Thyroid gland (tissue), 4 donors: ENCODE measurements around the gene WDR90.

Experiments used
- POLR2A ChIP-seq, 2 donors: fragments of 450-650 bp; IDR thresholded peaks; one replicate each; pipeline ENCODE4 v1.6.1; 2017; ENCODE audit warnings: antibody characterized with exemption in 2 of 2, mild to moderate bottlenecking in 2 of 2, moderate library complexity in 1 of 2
- TF ChIP-seq, protein P1 (sequence below), 6 experiments: fragments of 200-600 bp in 3 of 6; fragments of 450-650 bp in 3 of 6; sonication (generic) in 3 of 6; IDR thresholded peaks; one replicate each; pipeline ENCODE4 v1.5.1; 2016 to 2019; ENCODE audit warnings: antibody characterized with exemption in 6 of 6, mild to moderate bottlenecking in 2 of 6, inconsistent platforms in 1 of 6, moderate library complexity in 1 of 6

DNA sequence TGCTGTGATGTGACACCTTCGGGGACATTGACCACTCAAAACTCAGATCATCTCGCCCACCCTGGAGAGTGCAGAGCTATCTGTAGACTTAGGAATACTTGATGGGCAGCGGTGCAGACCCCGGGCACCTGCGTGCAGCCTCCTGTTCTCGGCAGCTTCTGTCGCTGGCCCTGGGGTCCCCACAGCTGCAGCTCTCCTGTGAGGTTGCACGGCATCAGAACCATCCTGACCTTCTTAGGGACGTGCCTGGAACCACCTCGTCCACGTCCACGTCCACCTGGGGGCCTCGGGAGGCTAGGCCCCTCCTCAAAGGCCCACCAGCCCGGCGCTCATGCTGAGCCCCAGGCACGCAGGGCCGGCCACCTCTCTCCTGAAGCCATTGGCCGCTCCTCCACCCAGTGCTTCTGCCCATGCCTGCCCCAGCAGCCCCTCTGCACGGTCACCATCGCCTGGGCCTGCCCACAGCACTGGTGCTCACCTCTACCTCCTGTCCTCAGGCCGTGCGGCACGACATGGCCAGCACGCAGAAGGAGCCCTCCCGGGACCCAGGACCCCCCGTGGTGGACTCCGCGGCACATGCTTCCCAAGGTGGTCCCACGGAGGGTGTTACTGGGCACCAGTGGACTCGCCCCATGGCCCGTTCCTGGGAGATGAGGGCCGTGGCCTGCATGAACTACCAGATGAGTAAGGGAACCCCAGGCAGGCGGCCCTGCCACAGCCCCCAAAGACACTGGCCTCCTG lies 20.7 kb upstream of the WDR90 start:
- TF ChIP-seq, protein P1, sequence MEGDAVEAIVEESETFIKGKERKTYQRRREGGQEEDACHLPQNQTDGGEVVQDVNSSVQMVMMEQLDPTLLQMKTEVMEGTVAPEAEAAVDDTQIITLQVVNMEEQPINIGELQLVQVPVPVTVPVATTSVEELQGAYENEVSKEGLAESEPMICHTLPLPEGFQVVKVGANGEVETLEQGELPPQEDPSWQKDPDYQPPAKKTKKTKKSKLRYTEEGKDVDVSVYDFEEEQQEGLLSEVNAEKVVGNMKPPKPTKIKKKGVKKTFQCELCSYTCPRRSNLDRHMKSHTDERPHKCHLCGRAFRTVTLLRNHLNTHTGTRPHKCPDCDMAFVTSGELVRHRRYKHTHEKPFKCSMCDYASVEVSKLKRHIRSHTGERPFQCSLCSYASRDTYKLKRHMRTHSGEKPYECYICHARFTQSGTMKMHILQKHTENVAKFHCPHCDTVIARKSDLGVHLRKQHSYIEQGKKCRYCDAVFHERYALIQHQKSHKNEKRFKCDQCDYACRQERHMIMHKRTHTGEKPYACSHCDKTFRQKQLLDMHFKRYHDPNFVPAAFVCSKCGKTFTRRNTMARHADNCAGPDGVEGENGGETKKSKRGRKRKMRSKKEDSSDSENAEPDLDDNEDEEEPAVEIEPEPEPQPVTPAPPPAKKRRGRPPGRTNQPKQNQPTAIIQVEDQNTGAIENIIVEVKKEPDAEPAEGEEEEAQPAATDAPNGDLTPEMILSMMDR (IDR thresholded peaks at IDR 0.05), result no peak
- TF ChIP-seq POLR2A (IDR thresholded peaks at IDR 0.05), result no peak
